Osteoblast (primary cell): ENCODE data around the gene KRTAP10-3. TPM values are rescaled to one million over a fixed set of nuclear protein-coding genes. Genes with fewer than 3 reads are reported as not detected.

ENCODE experiments used
- DNase-seq: peaks from one replicate; pipeline ENCODE4 v3.0.0; 2011; ENCODE audit warnings: low spot score, mixed read lengths; ENCODE audit not compliant: insufficient read length; ENCODE audit errors: missing footprints
- H2AFZ ChIP-seq: 2 replicates; pipeline ENCODE4 v1.6.0; 2011; ENCODE audit warnings: mild to moderate bottlenecking, low read length
- H3K27ac ChIP-seq: 2 replicates; pipeline ENCODE4 v1.5.1; 2011; ENCODE audit warnings: mild to moderate bottlenecking, low read depth, low read length, moderate library complexity
- H3K27me3 ChIP-seq: 2 replicates; pipeline ENCODE4 v1.6.0; 2012; ENCODE audit warnings: mild to moderate bottlenecking, control low read depth, inconsistent platforms, low read length, moderate library complexity; ENCODE audit not compliant: insufficient read depth
- H3K36me3 ChIP-seq: 2 replicates; pipeline ENCODE4 v1.5.1; 2011; ENCODE audit warnings: mild to moderate bottlenecking, low read length, control low read depth, moderate library complexity; ENCODE audit not compliant: insufficient read depth
- H3K4me1 ChIP-seq: 2 replicates; pipeline ENCODE4 v1.5.1; 2011; ENCODE audit warnings: mild to moderate bottlenecking, low read length, control low read depth, moderate library complexity; ENCODE audit not compliant: insufficient read depth
- H3K4me2 ChIP-seq: 2 replicates; pipeline ENCODE4 v1.6.0; 2011; ENCODE audit warnings: mild to moderate bottlenecking, low read length; ENCODE audit not compliant: insufficient read depth
- H3K4me3 ChIP-seq: fragments of 200-600 bp; sonication (generic); 3 replicates; pipeline ENCODE4 v1.5.1; 2012; ENCODE audit warnings: mild to moderate bottlenecking, low read length, inconsistent platforms; ENCODE audit not compliant: insufficient read depth
- H3K79me2 ChIP-seq: 2 replicates; pipeline ENCODE4 v1.6.0; 2012; ENCODE audit warnings: mild to moderate bottlenecking, low read length, control low read depth, inconsistent platforms; ENCODE audit not compliant: insufficient read depth
- H3K9me3 ChIP-seq: 2 replicates; pipeline ENCODE4 v1.5.1; 2011; ENCODE audit warnings: low read depth, low read length, control low read depth
- H4K20me1 ChIP-seq: 2 replicates; pipeline ENCODE4 v1.6.0; 2012; ENCODE audit warnings: mild to moderate bottlenecking, low read length, control low read depth; ENCODE audit not compliant: insufficient read depth
- total RNA-seq: library from RNA; depleted of rRNA; stranded (reverse); fragments of >200 nt; gene quantifications from 2 replicates; pipeline ENCODE4 v1.2.3, GENCODE V29; 2012
- TF ChIP-seq, protein P1 (sequence below): IDR thresholded peaks from 2 replicates; pipeline ENCODE4 v1.5.1; 2011; ENCODE audit warnings: mild to moderate bottlenecking, low read depth, low read length, moderate library complexity; ENCODE audit errors: extremely low read depth

Gene KRTAP10-3
- total RNA-seq, 1 donor: not detected

DNA sequence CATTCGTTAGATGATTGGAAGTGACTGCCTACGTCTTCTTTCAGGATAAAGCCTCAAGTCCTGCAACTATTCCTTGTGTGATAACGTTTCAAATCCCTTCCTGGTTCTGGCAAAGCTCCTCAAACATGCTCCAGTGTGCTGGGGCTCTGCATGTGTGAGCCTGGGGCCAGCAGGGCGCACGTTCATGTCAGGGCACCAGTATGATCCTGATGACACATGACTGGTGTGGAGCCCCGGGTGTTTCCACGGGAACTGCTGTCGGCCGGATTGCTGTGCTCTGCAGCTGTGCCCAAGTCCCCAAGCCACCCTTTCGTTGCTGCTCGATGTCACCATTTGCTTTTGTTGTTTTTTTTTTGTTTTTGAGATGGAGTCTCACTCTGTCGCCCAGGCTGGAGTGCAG, 39.9 kb downstream of the KRTAP10-3 start:
- Histone ChIP-seq H3K36me3 (no peaks in the 10 kb centered on the region), H3K9me3 (no peaks in the 10 kb centered on the region), H3K79me2 (no peaks in the 10 kb centered on the region), H3K27ac (no peak overlapping the region), H4K20me1 (no peaks in the 10 kb centered on the region), H3K4me1 (no peaks in the 10 kb centered on the region), H3K4me3 (no peak overlapping the region), H3K4me2 (no peak overlapping the region), H2AFZ (no peak overlapping the region), H3K27me3 (no peaks in the 10 kb centered on the region)
- TF ChIP-seq, protein P1, sequence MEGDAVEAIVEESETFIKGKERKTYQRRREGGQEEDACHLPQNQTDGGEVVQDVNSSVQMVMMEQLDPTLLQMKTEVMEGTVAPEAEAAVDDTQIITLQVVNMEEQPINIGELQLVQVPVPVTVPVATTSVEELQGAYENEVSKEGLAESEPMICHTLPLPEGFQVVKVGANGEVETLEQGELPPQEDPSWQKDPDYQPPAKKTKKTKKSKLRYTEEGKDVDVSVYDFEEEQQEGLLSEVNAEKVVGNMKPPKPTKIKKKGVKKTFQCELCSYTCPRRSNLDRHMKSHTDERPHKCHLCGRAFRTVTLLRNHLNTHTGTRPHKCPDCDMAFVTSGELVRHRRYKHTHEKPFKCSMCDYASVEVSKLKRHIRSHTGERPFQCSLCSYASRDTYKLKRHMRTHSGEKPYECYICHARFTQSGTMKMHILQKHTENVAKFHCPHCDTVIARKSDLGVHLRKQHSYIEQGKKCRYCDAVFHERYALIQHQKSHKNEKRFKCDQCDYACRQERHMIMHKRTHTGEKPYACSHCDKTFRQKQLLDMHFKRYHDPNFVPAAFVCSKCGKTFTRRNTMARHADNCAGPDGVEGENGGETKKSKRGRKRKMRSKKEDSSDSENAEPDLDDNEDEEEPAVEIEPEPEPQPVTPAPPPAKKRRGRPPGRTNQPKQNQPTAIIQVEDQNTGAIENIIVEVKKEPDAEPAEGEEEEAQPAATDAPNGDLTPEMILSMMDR: no peak
- DNase-seq: no peak

DNA sequence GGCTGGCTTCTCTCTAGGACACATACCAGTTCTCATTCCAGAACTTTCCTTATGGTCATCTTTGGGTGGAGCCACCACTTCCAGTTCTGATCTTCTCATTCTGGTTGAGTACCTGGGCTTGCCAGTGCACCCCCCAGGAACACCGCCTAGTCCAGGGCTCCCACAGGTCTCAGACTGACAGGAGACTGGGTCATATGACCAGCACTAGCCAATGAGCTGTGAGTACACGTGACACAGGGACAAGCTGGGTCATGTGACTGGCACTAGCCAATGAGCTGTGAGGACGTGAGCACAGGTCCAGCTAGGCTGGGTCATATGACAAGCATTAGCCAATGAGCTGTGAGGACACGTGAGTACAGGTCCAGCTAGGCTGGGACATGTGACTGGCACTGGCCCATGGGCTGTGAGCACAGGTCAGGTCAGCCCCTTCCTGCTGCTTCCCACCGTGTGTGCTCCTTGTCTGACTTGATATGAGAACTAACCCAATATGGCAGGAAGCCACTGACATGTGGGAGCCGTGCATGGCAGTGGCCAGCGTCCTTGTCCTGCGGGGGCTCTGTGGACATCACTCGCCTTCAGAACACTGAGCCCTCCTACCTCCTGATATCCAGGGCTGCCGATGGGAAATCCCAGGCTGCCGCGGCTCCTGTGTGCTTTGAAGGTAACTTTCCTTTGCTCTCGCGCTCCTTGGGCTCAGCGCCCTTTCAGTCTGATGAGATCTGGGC, 41.3 kb downstream of the KRTAP10-3 start:
- H3K9me3 ChIP-seq: no peaks in the 10 kb centered on the region
- TF ChIP-seq, protein P1: no peak
- H3K4me3 ChIP-seq: no peak overlapping the region
- DNase-seq: no peak
- no peaks in the 10 kb centered on the region for H4K20me1 ChIP-seq
- H3K27me3 ChIP-seq: no peaks in the 10 kb centered on the region
- H3K79me2 ChIP-seq: no peaks in the 10 kb centered on the region
- H3K4me2 ChIP-seq: no peak overlapping the region
- no peaks in the 10 kb centered on the region for H3K36me3 ChIP-seq
- H2AFZ ChIP-seq: no peak overlapping the region
- no peak overlapping the region for H3K27ac ChIP-seq
- no peaks in the 10 kb centered on the region for H3K4me1 ChIP-seq

DNA sequence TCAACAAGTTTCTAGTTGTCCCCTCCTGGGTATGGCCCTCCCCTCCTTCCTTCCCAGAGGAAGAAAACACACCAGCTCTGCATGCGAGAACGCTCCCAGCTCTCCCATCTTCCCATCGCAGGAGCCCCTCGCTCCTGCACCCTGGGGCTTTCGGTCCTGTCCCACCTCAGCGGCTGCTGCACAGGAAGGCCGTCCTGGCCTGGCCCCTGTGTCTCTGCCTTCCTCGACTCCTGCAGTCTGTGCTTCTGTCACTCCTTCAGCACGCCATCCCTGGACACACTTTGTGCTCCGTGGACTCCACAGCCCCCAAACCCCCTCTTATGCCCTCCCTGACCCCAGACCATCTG, 41.8 kb downstream of the KRTAP10-3 start:
- Histone ChIP-seq H3K79me2 (no peaks in the 10 kb centered on the region), H3K4me1 (no peaks in the 10 kb centered on the region), H2AFZ (no peak overlapping the region), H3K27ac (no peak overlapping the region), H3K4me2 (no peak overlapping the region), H3K27me3 (no peaks in the 10 kb centered on the region), H3K9me3 (no peaks in the 10 kb centered on the region), H3K4me3 (no peak overlapping the region), H3K36me3 (no peaks in the 10 kb centered on the region), H4K20me1 (no peaks in the 10 kb centered on the region)
- TF ChIP-seq, protein P1: no peak
- DNase-seq: no peak

GRCh38 chr21:44516342-44516741, 42.3 kb downstream of the KRTAP10-3 start:
- Histone ChIP-seq H3K9me3 (no peaks in the 10 kb centered on the region), H2AFZ (no peak overlapping the region), H3K27me3 (no peaks in the 10 kb centered on the region), H3K36me3 (no peaks in the 10 kb centered on the region), H3K4me1 (no peaks in the 10 kb centered on the region), H3K4me3 (no peak overlapping the region), H3K27ac (no peak overlapping the region), H4K20me1 (no peaks in the 10 kb centered on the region), H3K79me2 (no peaks in the 10 kb centered on the region), H3K4me2 (no peak overlapping the region)
- TF ChIP-seq, protein P1: no peak
- no peak for DNase-seq
